Measurements from ENCODE around the gene ZFR.

The ZFR gene

DNA sequence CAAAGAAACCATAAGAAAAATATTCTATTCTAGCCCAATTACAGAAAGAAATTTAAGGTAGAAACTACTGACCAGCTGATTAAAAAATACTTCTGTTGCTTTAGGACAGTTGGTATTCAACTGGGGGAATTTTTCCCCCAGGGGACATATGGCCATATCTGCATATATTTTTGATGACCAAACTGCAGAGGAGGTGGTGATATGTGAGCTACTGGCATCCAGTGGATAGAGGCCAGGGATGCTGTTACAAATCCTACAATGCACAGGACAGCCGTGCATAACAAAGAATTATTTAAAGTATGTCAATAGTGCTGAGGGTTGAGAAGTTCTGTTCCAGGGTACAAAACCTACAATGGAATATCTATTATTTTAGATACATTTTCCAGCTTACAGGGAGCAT, 24.0 kb downstream of the ZFR start:
- TF ChIP-seq, protein P1, sequence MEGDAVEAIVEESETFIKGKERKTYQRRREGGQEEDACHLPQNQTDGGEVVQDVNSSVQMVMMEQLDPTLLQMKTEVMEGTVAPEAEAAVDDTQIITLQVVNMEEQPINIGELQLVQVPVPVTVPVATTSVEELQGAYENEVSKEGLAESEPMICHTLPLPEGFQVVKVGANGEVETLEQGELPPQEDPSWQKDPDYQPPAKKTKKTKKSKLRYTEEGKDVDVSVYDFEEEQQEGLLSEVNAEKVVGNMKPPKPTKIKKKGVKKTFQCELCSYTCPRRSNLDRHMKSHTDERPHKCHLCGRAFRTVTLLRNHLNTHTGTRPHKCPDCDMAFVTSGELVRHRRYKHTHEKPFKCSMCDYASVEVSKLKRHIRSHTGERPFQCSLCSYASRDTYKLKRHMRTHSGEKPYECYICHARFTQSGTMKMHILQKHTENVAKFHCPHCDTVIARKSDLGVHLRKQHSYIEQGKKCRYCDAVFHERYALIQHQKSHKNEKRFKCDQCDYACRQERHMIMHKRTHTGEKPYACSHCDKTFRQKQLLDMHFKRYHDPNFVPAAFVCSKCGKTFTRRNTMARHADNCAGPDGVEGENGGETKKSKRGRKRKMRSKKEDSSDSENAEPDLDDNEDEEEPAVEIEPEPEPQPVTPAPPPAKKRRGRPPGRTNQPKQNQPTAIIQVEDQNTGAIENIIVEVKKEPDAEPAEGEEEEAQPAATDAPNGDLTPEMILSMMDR (conservative IDR thresholded peaks at IDR 0.05; ENCODE audit: low read depth), result no peak
- ChIA-PET CTCF (interaction anchor here (0.6 kb wide), 1 partner anchor 169 kb away, joined by 3 read pairs; no protein-coding TSS in a partner anchor), POLR2A (ENCODE audit: low non-redundant PET) (no interaction called here)
- H3K27ac ChIP-seq, result no peak overlapping the region
- no peak for DNase-seq (ENCODE audit: low spot score)

DNA sequence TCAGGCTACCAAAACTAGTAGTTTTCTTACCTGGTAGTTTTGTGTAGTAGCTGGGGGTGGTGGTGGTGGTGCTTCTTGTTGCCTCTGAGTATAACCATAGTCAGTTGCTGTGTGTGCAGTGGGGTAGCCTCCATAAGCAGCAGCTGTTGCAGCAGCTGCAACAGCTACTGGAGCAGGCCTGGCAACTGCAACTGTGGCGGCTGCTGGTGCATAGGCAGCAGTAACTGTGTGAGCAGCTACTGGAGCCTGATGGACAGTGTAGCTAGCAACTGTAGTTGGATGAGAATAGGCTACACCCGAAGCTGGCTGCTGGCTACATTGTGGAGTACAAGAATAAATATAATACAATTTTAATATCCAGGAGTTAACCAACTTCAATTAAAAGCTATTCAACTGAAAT, 24.7 kb downstream of the ZFR start:
- no peak for DNase-seq (ENCODE audit: low spot score)
- TF ChIP-seq, protein P1 (conservative IDR thresholded peaks at IDR 0.05; ENCODE audit: low read depth), result no peak
- POLR2A ChIA-PET (ENCODE audit: low non-redundant PET), result no interaction called here
- H3K27ac ChIP-seq, result no peak overlapping the region
- CTCF ChIA-PET, result no interaction called here

DNA sequence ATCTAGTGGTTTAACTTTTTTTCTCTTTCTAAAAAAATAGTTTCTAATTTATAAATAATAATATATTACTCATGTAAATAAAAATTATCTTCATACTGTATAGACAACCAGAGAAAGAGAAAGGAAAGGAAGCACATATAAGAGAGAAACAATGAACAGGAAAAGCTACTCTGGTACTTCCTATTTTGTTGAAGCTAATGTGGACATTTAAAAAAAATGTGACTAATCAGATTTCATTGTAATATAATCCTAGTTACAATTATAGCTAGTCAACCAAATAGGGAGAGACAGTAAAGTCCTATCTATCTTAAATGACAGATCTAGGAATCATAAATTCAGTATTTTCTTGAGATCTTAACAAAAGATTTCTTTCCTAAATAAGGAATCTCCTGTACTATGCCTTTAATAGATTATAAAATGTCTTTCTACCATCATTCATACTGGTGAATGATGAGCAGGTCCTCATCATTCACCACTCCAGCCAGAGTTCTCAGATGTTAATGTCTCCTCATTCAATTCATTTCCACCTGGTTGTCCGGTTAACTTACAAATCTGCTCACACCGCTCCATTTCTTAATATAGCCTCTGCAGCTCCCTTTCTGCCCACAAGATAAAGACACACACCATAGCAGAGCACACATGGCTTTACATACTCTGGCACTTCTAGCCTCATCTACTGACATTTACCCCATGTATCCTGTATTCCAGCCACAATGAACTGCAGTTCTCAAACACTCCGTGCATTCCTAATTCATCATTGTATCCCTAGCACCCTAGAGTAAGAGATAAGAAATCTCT, 30.9 kb downstream of the ZFR start:
- TF ChIP-seq, protein P1 (conservative IDR thresholded peaks at IDR 0.05; ENCODE audit: low read depth), result no peak
- no peak for DNase-seq (ENCODE audit: low spot score)
- H3K27ac ChIP-seq, result no peak overlapping the region
- ChIA-PET POLR2A (ENCODE audit: low non-redundant PET) (interaction anchor here (0.6 kb wide), 1 partner anchor 274 kb away, joined by 3 read pairs; no protein-coding TSS in a partner anchor), CTCF (interaction anchor here (0.6 kb wide), 1 partner anchor 14 kb away, joined by 4 read pairs; no protein-coding TSS in a partner anchor)

DNA sequence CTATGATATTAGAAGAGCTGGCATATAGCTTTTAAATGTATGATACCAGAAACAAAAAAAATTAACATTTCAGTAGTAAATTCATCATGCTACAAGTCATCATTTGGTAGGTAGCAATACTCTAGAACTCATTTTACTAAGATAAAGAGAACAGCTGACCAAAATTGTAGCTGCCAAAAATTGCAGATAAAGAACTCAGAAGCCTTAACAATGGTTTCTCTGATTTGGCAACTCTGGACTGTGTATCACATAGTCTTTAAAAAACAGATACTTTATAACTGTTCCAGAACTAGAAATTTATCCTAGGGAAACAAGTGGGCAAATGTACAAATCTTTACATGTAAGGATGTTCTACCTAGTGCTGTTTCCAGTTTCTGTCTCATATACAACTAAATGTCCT, 33.9 kb downstream of the ZFR start:
- ChIA-PET POLR2A (ENCODE audit: low non-redundant PET) (no interaction called here), CTCF (no interaction called here)
- DNase-seq (ENCODE audit: low spot score), result no peak
- no peak overlapping the region for H3K27ac ChIP-seq
- TF ChIP-seq, protein P1 (conservative IDR thresholded peaks at IDR 0.05; ENCODE audit: low read depth), result no peak

DNA sequence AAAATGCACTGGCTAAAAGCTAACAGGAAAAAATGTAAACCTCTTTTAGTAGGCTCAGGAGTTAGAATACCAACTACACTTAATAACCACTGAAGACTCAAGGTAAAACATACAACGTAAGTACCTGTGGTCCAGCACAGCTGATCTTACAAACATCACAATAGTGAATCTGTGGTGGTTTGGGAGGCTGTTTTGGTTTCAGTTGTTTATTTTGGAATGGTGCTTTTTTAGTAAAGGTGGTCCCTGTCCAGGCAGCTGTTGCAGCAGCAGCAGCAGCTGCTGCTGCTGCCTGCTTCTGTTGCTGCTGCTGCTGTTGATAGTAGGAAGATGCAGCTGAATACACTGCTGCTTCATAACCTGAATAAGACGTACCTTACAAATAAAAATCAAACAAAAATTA, 37.9 kb downstream of the ZFR start:
- no peak overlapping the region for H3K27ac ChIP-seq
- no peak for DNase-seq (ENCODE audit: low spot score)
- ChIA-PET POLR2A (ENCODE audit: low non-redundant PET) (interaction anchor here (0.7 kb wide), 1 partner anchor 10 kb away, joined by 3 read pairs; no protein-coding TSS in a partner anchor), CTCF (interaction anchor here (0.6 kb wide), 2 partner anchors 12 to 256 kb away, joined by 3 to 4 read pairs; no protein-coding TSS in a partner anchor)
- TF ChIP-seq, protein P1 (conservative IDR thresholded peaks at IDR 0.05; ENCODE audit: low read depth), result no peak

DNA sequence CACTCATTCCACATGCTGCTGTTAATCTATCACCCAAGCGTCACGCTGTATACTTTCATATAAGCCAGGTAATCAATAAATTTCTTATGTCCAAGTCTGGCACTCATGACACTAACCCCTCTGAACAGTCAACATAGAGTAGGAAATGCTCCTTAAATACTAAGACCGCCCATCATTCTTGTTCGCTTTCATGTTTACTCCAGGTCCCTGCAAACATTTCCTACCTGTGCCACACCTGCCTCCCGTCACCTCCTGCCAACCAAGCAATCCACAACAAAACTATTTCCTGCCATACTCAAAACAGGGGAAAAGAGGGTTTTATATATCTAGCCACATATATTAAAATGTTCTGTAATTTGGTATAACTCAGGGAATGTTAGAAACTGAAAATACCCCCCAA, 39.0 kb downstream of the ZFR start:
- no peak overlapping the region for H3K27ac ChIP-seq
- ChIA-PET POLR2A (ENCODE audit: low non-redundant PET) (no interaction called here), CTCF (no interaction called here)
- TF ChIP-seq, protein P1 (conservative IDR thresholded peaks at IDR 0.05; ENCODE audit: low read depth), result no peak
- DNase-seq (ENCODE audit: low spot score), result no peak

All from RWPE1 (cell line).